Pons (tissue), 1 donor: Measurements from ENCODE around the gene UBAC1.

ENCODE experiments used
- DNase-seq: peaks from one replicate; pipeline ENCODE4 v3.0.0-alpha.2; 2016; ENCODE audit warnings: low spot score

The UBAC1 gene

GRCh38 chr9:135883410-135884089 lies 77.6 kb downstream of the UBAC1 start:
- no peak for DNase-seq
